HCT116 (cell line): Measurements from ENCODE around the gene SEL1L2. TPM values are rescaled to one million over a fixed set of nuclear protein-coding genes. Genes with fewer than 3 reads are reported as not detected.

Experiments used
- ATAC-seq: fragments of 200-7000 bp; cut with Tn5 transposase; 2 replicates; pipeline ENCODE4 v1.9.1; 2020; ENCODE audit warnings: mild to moderate bottlenecking, moderate library complexity
- BruUV-seq: library from RNA; stranded (reverse); fragments of 400-500 nt; replicated peaks from 2 replicates; lab custom pipeline; 2021; lab: Mats Ljungman, UMichigan
- CTCF ChIA-PET: fragments of 300-600 bp; sonication (Branson Sonifier 250); formaldehyde crosslinking; loops from one replicate; lab custom pipeline; 2021; ENCODE audit warnings: antibody characterized with exemption; lab: Charles Lee
- POLR2A ChIA-PET: fragments of 300-600, 350-600 bp; sonication (Branson Sonifier 250); formaldehyde crosslinking; loops from one replicate; lab custom pipeline; 2021; ENCODE audit warnings: antibody characterized with exemption; lab: Charles Lee
- RAD21 ChIA-PET, 2 experiments: fragments of 300-600 bp; sonication (Branson Sonifier 250); formaldehyde crosslinking; loops; one replicate each; lab custom pipeline; 2023; ENCODE audit warnings: low total read pairs in 2 of 2; ENCODE audit not compliant: uncharacterized antibody in 2 of 2, unreplicated experiment in 2 of 2, low non-redundant PET in 1 of 2; lab: Charles Lee
- DNase-seq: peaks from one replicate; pipeline ENCODE4 v3.0.0-alpha.2; 2010; ENCODE audit warnings: low read depth, low spot score
- H2AFZ ChIP-seq: fragments of 200-600 bp; shearing (Covaris generic), sonication (generic); 2 replicates; pipeline ENCODE4 v1.6.1; 2017; ENCODE audit warnings: low read depth, mixed run types, mixed read lengths, antibody characterized with exemption, low read length; ENCODE audit not compliant: poor library complexity, severe bottlenecking
- H3K27ac ChIP-seq: 2 replicates; pipeline ENCODE4 v1.5.1; 2012; ENCODE audit warnings: low read depth, low read length
- H3K27me3 ChIP-seq: fragments of 200-600 bp; sonication (generic); 2 replicates; pipeline ENCODE4 v1.6.1; 2016; ENCODE audit warnings: mixed run types, low read length, mixed read lengths; ENCODE audit not compliant: insufficient read depth
- H3K36me3 ChIP-seq, 2 experiments: fragments of 200-500 bp in 1 of 2; fragments of 200-600 bp in 1 of 2; sonication (Bioruptor generic) in 1 of 2; sonication (generic) in 1 of 2; 2 replicates each; pipeline versions ENCODE4 v1.5.1 to v1.6.1; 2014 to 2016; ENCODE audit warnings: low read length in 2 of 2, inconsistent platforms in 1 of 2, mixed read lengths in 1 of 2, mixed run types in 1 of 2; ENCODE audit not compliant: insufficient read depth in 2 of 2, control insufficient read depth in 1 of 2
- H3K4me1 ChIP-seq, 2 experiments: fragments of 200-600 bp in 1 of 2; sonication (generic) in 1 of 2; 2 replicates each; pipeline versions ENCODE4 v1.5.1 to v1.6.1; 2012 to 2017; ENCODE audit warnings: low read length in 2 of 2, inconsistent platforms in 1 of 2, mild to moderate bottlenecking in 1 of 2, mixed read lengths in 1 of 2, mixed run types in 1 of 2, moderate library complexity in 1 of 2; ENCODE audit not compliant: insufficient read depth in 2 of 2, control insufficient read depth in 1 of 2
- H3K4me2 ChIP-seq: fragments of 200-600 bp; sonication (generic); 2 replicates; pipeline ENCODE4 v1.6.1; 2017; ENCODE audit warnings: mixed run types, low read length, mixed read lengths
- H3K4me3 ChIP-seq, 2 experiments: fragments of 200-600 bp in 1 of 2; sonication (generic) in 1 of 2; replicated peaks in 1 of 2; 2 replicates each; pipeline ENCODE4 v1.5.1; 2011 to 2016; ENCODE audit warnings: low read length in 2 of 2, control low read depth in 1 of 2, low read depth in 1 of 2, mild to moderate bottlenecking in 1 of 2, mixed read lengths in 1 of 2, mixed run types in 1 of 2
- H3K79me2 ChIP-seq: fragments of 200-600 bp; sonication (generic); 2 replicates; pipeline ENCODE4 v1.6.1; 2017; ENCODE audit warnings: mild to moderate bottlenecking, mixed run types, low read length, moderate library complexity, mixed read lengths; ENCODE audit not compliant: insufficient read depth
- H3K9ac ChIP-seq: fragments of 200-600 bp; sonication (generic); 2 replicates; pipeline ENCODE4 v1.6.1; 2016; ENCODE audit warnings: low read length, mixed read lengths
- H3K9me2 ChIP-seq: fragments of 200-600 bp; sonication (generic), shearing (Covaris generic); 2 replicates; pipeline ENCODE4 v1.6.1; 2017; ENCODE audit warnings: mixed run types, mild to moderate bottlenecking, moderate library complexity; ENCODE audit not compliant: insufficient read depth
- H3K9me3 ChIP-seq, 2 experiments: fragments of 200-500 bp in 1 of 2; fragments of 200-600 bp in 1 of 2; sonication (Bioruptor generic) in 1 of 2; sonication (generic) in 1 of 2; 2 replicates each; pipeline ENCODE4 v1.6.1; 2014 to 2017; ENCODE audit warnings: low read length in 2 of 2, mixed read lengths in 2 of 2, inconsistent platforms in 1 of 2, low read depth in 1 of 2, mild to moderate bottlenecking in 1 of 2, mixed run types in 1 of 2, moderate library complexity in 1 of 2; ENCODE audit not compliant: control insufficient read depth in 1 of 2, insufficient read depth in 1 of 2
- H4K20me1 ChIP-seq: fragments of 200-600 bp; sonication (generic), shearing (Covaris generic); 2 replicates; pipeline ENCODE4 v1.6.1; 2017; ENCODE audit warnings: mixed run types, mild to moderate bottlenecking, moderate library complexity; ENCODE audit not compliant: insufficient read depth
- ATF3 ChIP-seq: IDR thresholded peaks from 2 replicates; pipeline ENCODE4 v1.6.1; 2012
- CTCF ChIP-seq, 3 experiments: fragments of 200-600 bp in 1 of 3; sonication (generic) in 1 of 3; IDR thresholded peaks in 2 of 3; conservative IDR thresholded peaks in 1 of 3; 2 replicates each; pipeline ENCODE4 v1.5.1; 2012 to 2017; ENCODE audit warnings: low read depth in 2 of 3, low read length in 2 of 3, antibody characterized with exemption in 1 of 3, borderline replicate concordance in 1 of 3, control low read depth in 1 of 3, mild to moderate bottlenecking in 1 of 3, mixed read lengths in 1 of 3, mixed run types in 1 of 3, moderate library complexity in 1 of 3; ENCODE audit not compliant: insufficient read depth in 1 of 3
- FOSL1 ChIP-seq: IDR thresholded peaks from 2 replicates; pipeline ENCODE4 v1.6.1; 2012; ENCODE audit warnings: low read depth
- RAD21 ChIP-seq: IDR thresholded peaks from 2 replicates; pipeline ENCODE4 v1.6.1; 2012; ENCODE audit warnings: low read depth, mild to moderate bottlenecking
- intact Hi-C: fragments of 100-400 bp; cut with micrococcal nuclease; formaldehyde crosslinking; loops from 2 replicates; pipeline ENCODE4 v1.10.0; 2022
- total RNA-seq: library from RNA; stranded (reverse); gene quantifications from one replicate; pipeline ENCODE4 v1.2.1, GENCODE V29; 2021; ENCODE audit not compliant: unreplicated experiment

Gene SEL1L2
- total RNA-seq, 1 experiment from 2014 or later: not detected

- DNase-seq: peak; percentile 42
- intact Hi-C loops: loop anchor here (1.0 kb wide), 1 partner anchor 235 kb away; no protein-coding TSS in a partner anchor
- Histone ChIP-seq H3K9ac (no peak overlapping the region), H3K4me1 (no peaks in the 10 kb centered on the region), H3K79me2 (no peaks in the 10 kb centered on the region), H3K9me2 (no peaks in the 10 kb centered on the region), H4K20me1 (peaks cover 5% of the 10 kb centered on the region; the same call in 1 of the 2 replicates), H2AFZ (no peak overlapping the region), H3K36me3 (peaks cover 16 to 19% of the 10 kb centered on the region in 2 experiments; a peak in 3 of 4 replicates), H3K4me2 (no peak overlapping the region), H3K27ac (no peak overlapping the region), H3K4me3 (no peak overlapping the region), H3K9me3 (no peaks in the 10 kb centered on the region), H3K27me3 (no peaks in the 10 kb centered on the region; the same call in 1 of the 2 replicates)
- peak; percentile 87 for ATAC-seq
- ChIA-PET POLR2A (no interaction called here), CTCF (interaction anchor here (0.5 to 2.1 kb wide), 5 partner anchors 20 to 234 kb away, joined by 3 to 10 read pairs (median 4); no protein-coding TSS in a partner anchor), RAD21 (interaction anchor here in 1 of 2 experiments (0.6 kb wide), 1 partner anchor 233 kb away, joined by 4 read pairs; no protein-coding TSS in a partner anchor)
- BruUV-seq: no TSS peak
- TF ChIP-seq CTCF (IDR thresholded peaks at IDR 0.05 in 2 of 3, conservative IDR thresholded peaks at IDR 0.05 in 1 of 3; ENCODE audit: borderline replicate concordance in 1 of 3, insufficient read depth in 1 of 3, low read depth in 2 of 3, low read length in 2 of 3) (peak; percentile 47 to 61 (median 51); a peak in 4 of 6 replicates), FOSL1 (no peak), ATF3 (no peak), RAD21 (peak; percentile 54)
Measured at GRCh38 chr20:13819885-13820645, 170.3 kb downstream of the SEL1L2 start.
